SK-N-SH (cell line): Measurements from ENCODE around the gene VWA3B. TPM values are rescaled to one million over a fixed set of nuclear protein-coding genes. Genes with fewer than 3 reads are reported as not detected.

Experiments
- CTCF ChIA-PET: fragments of 300-600, 350-600 bp; formaldehyde crosslinking; extraction: SDS; loops from one replicate; lab custom pipeline; 2021; lab: Yijun Ruan, JAX
- POLR2A ChIA-PET: fragments of 350-600 bp; sonication (Branson Sonifier 250); formaldehyde crosslinking; extraction: SDS; loops from one replicate; lab custom pipeline; 2020; ENCODE audit warnings: antibody characterized with exemption, inconsistent platforms; lab: Yijun Ruan, JAX
- DNase-seq: peaks from one replicate; pipeline ENCODE4 v3.0.0; 2012
- H2AFZ ChIP-seq: fragments of 200-600 bp; sonication (generic); 2 replicates; pipeline ENCODE4 v1.8.1; 2016; ENCODE audit warnings: antibody characterized with exemption, mild to moderate bottlenecking, low read depth
- H3F3A ChIP-seq: fragments of 200-600 bp; sonication (generic); replicated peaks from 2 replicates; pipeline ENCODE3; 2016; ENCODE audit warnings: antibody characterized with exemption, mild to moderate bottlenecking; ENCODE audit not compliant: insufficient read depth
- H3K27ac ChIP-seq, 2 experiments: fragments of 200-500 bp in 1 of 2; fragments of 200-600 bp in 1 of 2; sonication (Bioruptor generic) in 1 of 2; sonication (generic), shearing (Covaris generic) in 1 of 2; 2 replicates each; pipeline versions ENCODE4 v1.5.1 to v1.6.1; 2014 to 2016; ENCODE audit warnings: low read depth in 2 of 2, inconsistent platforms in 1 of 2, low read length in 1 of 2, mild to moderate bottlenecking in 1 of 2, mixed read lengths in 1 of 2
- H3K27me3 ChIP-seq: fragments of 200-600 bp; sonication (generic), shearing (Covaris generic); 2 replicates; pipeline ENCODE4 v1.6.1; 2016; ENCODE audit warnings: mixed run types; ENCODE audit not compliant: insufficient read depth
- H3K36me3 ChIP-seq, 2 experiments: fragments of 200-500 bp in 1 of 2; fragments of 200-600 bp in 1 of 2; sonication (Bioruptor generic) in 1 of 2; sonication (generic) in 1 of 2; replicated peaks in 1 of 2; 2 replicates each; pipeline versions ENCODE3 to v1.5.1; 2014 to 2016; ENCODE audit warnings: low read length in 1 of 2, mild to moderate bottlenecking in 1 of 2; ENCODE audit not compliant: insufficient read depth in 2 of 2, control insufficient read depth in 1 of 2
- H3K4me1 ChIP-seq, 2 experiments: fragments of 200-500 bp in 1 of 2; fragments of 200-600 bp in 1 of 2; sonication (Bioruptor generic) in 1 of 2; sonication (generic), shearing (Covaris generic) in 1 of 2; 2 replicates each; pipeline versions ENCODE4 v1.5.1 to v1.6.1; 2014 to 2016; ENCODE audit warnings: low read depth in 1 of 2, low read length in 1 of 2, mixed run types in 1 of 2; ENCODE audit not compliant: insufficient read depth in 2 of 2, control insufficient read depth in 1 of 2
- H3K4me2 ChIP-seq: fragments of 200-600 bp; sonication (generic), shearing (Covaris generic); 2 replicates; pipeline ENCODE4 v1.6.1; 2017; ENCODE audit warnings: mixed run types
- H3K4me3 ChIP-seq, 2 experiments: fragments of 200-500 bp in 1 of 2; fragments of 200-600 bp in 1 of 2; sonication (Bioruptor generic) in 1 of 2; sonication (generic), shearing (Covaris generic) in 1 of 2; 2 replicates each; pipeline versions ENCODE4 v1.5.1 to v1.8.1; 2014 to 2016; ENCODE audit warnings: low read depth in 2 of 2, inconsistent platforms in 1 of 2, low read length in 1 of 2, mild to moderate bottlenecking in 1 of 2, mixed read lengths in 1 of 2, moderate library complexity in 1 of 2
- H3K79me2 ChIP-seq: fragments of 200-600 bp; sonication (generic); 2 replicates; pipeline ENCODE4 v1.8.1; 2017; ENCODE audit warnings: mild to moderate bottlenecking; ENCODE audit not compliant: insufficient read depth
- H3K9ac ChIP-seq: fragments of 200-600 bp; sonication (generic); 2 replicates; pipeline ENCODE4 v1.6.1; 2017; ENCODE audit warnings: mixed run types
- H3K9me2 ChIP-seq: fragments of 200-600 bp; sonication (generic); 2 replicates; pipeline ENCODE4 v1.6.1; 2017; ENCODE audit warnings: mixed run types
- H3K9me3 ChIP-seq: fragments of 200-600 bp; sonication (generic); 2 replicates; pipeline ENCODE4 v1.6.1; 2017; ENCODE audit warnings: mixed run types, mild to moderate bottlenecking, moderate library complexity
- H4K20me1 ChIP-seq: fragments of 200-600 bp; sonication (generic); 2 replicates; pipeline ENCODE4 v1.6.1; 2017; ENCODE audit warnings: mild to moderate bottlenecking, mixed run types; ENCODE audit not compliant: insufficient read depth
- CHD2 ChIP-seq: fragments of 150-350 bp; IDR thresholded peaks from 2 replicates; pipeline ENCODE4 v1.6.1; 2018; ENCODE audit warnings: low read length; ENCODE audit not compliant: partially characterized antibody
- ELF1 ChIP-seq: IDR thresholded peaks from 2 replicates; pipeline ENCODE4 v1.4.0; 2012
- EP300 ChIP-seq, 2 experiments: IDR thresholded peaks; 2 replicates each; pipeline versions ENCODE4 v1.4.0 to v1.6.1; 2012; ENCODE audit warnings: borderline replicate concordance in 1 of 2, low read depth in 1 of 2, low read length in 1 of 2
- FOSL2 ChIP-seq: IDR thresholded peaks from 2 replicates; pipeline ENCODE4 v1.4.0; 2012; ENCODE audit warnings: low read depth, mild to moderate bottlenecking, moderate library complexity, borderline replicate concordance
- FOXM1 ChIP-seq: IDR thresholded peaks from 2 replicates; pipeline ENCODE4 v1.4.0; 2012; ENCODE audit warnings: low read depth, mild to moderate bottlenecking
- GABPA ChIP-seq: IDR thresholded peaks from 2 replicates; pipeline ENCODE4 v1.4.0; 2012; ENCODE audit warnings: low read depth, mild to moderate bottlenecking
- GATA2 ChIP-seq: sonication (generic); formaldehyde crosslinking; IDR thresholded peaks from 2 replicates; pipeline ENCODE4 v1.5.0; 2020; ENCODE audit warnings: mild to moderate bottlenecking, missing genetic modification reagents
- IRF3 ChIP-seq: fragments of 150-350 bp; IDR thresholded peaks from 2 replicates; pipeline ENCODE4 v1.6.1; 2016; ENCODE audit warnings: mild to moderate bottlenecking, low read depth, low read length
- MAX ChIP-seq: IDR thresholded peaks from 2 replicates; pipeline ENCODE4 v1.4.0; 2012; ENCODE audit warnings: low read depth
- MEF2A ChIP-seq: IDR thresholded peaks from 2 replicates; pipeline ENCODE4 v1.4.0; 2012; ENCODE audit warnings: low read depth, borderline replicate concordance
- MXI1 ChIP-seq: IDR thresholded peaks from 2 replicates; pipeline ENCODE4 v1.6.1; 2012; ENCODE audit warnings: mild to moderate bottlenecking, low read depth, low read length, improper control_type of control experiment
- NFIC ChIP-seq: IDR thresholded peaks from 2 replicates; pipeline ENCODE4 v1.4.0; 2012; ENCODE audit warnings: borderline replicate concordance
- NRF1 ChIP-seq: IDR thresholded peaks from 2 replicates; pipeline ENCODE4 v1.6.1; 2012; ENCODE audit warnings: low read depth, mild to moderate bottlenecking, low read length
- POLR2AphosphoS5 ChIP-seq: IDR thresholded peaks from 2 replicates; pipeline ENCODE4 v1.6.1; 2012; ENCODE audit warnings: low read depth, low read length
- RCOR1 ChIP-seq: fragments of 150-350 bp; IDR thresholded peaks from 2 replicates; pipeline ENCODE4 v1.6.1; 2017; ENCODE audit warnings: antibody characterized with exemption, low read length
- REST ChIP-seq: IDR thresholded peaks from 2 replicates; pipeline ENCODE4 v1.6.1; 2012; ENCODE audit warnings: mild to moderate bottlenecking, low read depth, low read length, moderate library complexity
- RFX5 ChIP-seq: IDR thresholded peaks from 2 replicates; pipeline ENCODE4 v1.6.1; 2012; ENCODE audit warnings: mild to moderate bottlenecking, improper control_type of control experiment, low read length
- RXRA ChIP-seq: IDR thresholded peaks from 2 replicates; pipeline ENCODE4 v1.4.0; 2012; ENCODE audit warnings: low read depth, mild to moderate bottlenecking, borderline replicate concordance
- SIN3A ChIP-seq: IDR thresholded peaks from 2 replicates; pipeline ENCODE4 v1.6.1; 2012; ENCODE audit warnings: low read depth, mild to moderate bottlenecking, low read length, moderate library complexity, borderline replicate concordance
- SMC3 ChIP-seq: IDR thresholded peaks from 2 replicates; pipeline ENCODE4 v1.6.1; 2012; ENCODE audit warnings: low read depth, low read length, improper control_type of control experiment
- TAF1 ChIP-seq: IDR thresholded peaks from 2 replicates; pipeline ENCODE4 v1.6.1; 2012; ENCODE audit warnings: low read depth, mild to moderate bottlenecking, low read length, moderate library complexity, borderline replicate concordance
- USF2 ChIP-seq: fragments of 150-350 bp; IDR thresholded peaks from 2 replicates; pipeline ENCODE4 v1.6.1; 2017; ENCODE audit warnings: antibody characterized with exemption, low read length, low read depth, borderline replicate concordance
- ZBTB33 ChIP-seq: IDR thresholded peaks from 2 replicates; pipeline ENCODE4 v1.4.0; 2012; ENCODE audit warnings: low read depth, borderline replicate concordance
- WGBS: methylation state at CpG from one replicate; pipeline ENCODE4 v1.1.6; 2017; ENCODE audit warnings: low lambda C conversion rate; 5-methylcytosine and 5-hydroxymethylcytosine counted together
- polyA plus RNA-seq, 3 experiments: library from polyadenylated mRNA; depleted of rRNA; stranded (reverse); fragments of >200 nt; gene quantifications; 2 replicates each; pipeline ENCODE4 v1.2.3, GENCODE V29; 2012

The VWA3B gene
- polyA plus RNA-seq, 1 of the 3 experiments (the other 2 are of a cell fraction), result not detected

GRCh38 chr2:98126061-98126460, 39.1 kb downstream of the VWA3B start (continued):
- TF ChIP-seq IRF3, result no peak
- TF ChIP-seq SMC3, result no peak
- no peak for TF ChIP-seq GATA2 (CRISPR knock-in tag)
- TF ChIP-seq NRF1, result no peak
- TF ChIP-seq MEF2A, result no peak
- no peak for TF ChIP-seq POLR2AphosphoS5
- no peak for TF ChIP-seq NFIC
- TF ChIP-seq USF2, result no peak

- TF ChIP-seq MAX (no peak), GABPA (no peak), SMC3 (no peak), GATA2 (CRISPR knock-in tag) (no peak), SIN3A (no peak), REST (no peak), FOXM1 (no peak), RFX5 (no peak), TAF1 (no peak), CHD2 (no peak), RXRA (no peak), ZBTB33 (no peak), POLR2AphosphoS5 (no peak), RCOR1 (no peak), ELF1 (no peak), FOSL2 (no peak), NFIC (no peak), EP300 (IDR thresholded peaks at IDR 0.05; ENCODE audit: borderline replicate concordance in 1 of 2, low read depth in 1 of 2, low read length in 1 of 2) (no peak), MXI1 (no peak), NRF1 (no peak)
- CTCF ChIA-PET, result no interaction called here
These were observed 40.4 kb downstream of the VWA3B start for GRCh38 chr2:98127229-98127989.

More at GRCh38 chr2:98127229-98127989, 40.4 kb downstream of the VWA3B start:
- no peaks in the 10 kb centered on the region for H3K9me2 ChIP-seq
- POLR2A ChIA-PET, result no interaction called here
- DNase-seq, result no peak
- H3K79me2 ChIP-seq, result no peaks in the 10 kb centered on the region
- no peak overlapping the region for H3K27ac ChIP-seq
- no peak overlapping the region for H3K9ac ChIP-seq
- H4K20me1 ChIP-seq, result no peaks in the 10 kb centered on the region
- H3K4me1 ChIP-seq, result no peaks in the 10 kb centered on the region
- 74% methylated on average over 10 of the region's 15 CpGs for WGBS
- no peaks in the 10 kb centered on the region for H3K36me3 ChIP-seq
- no peaks in the 10 kb centered on the region for H3F3A ChIP-seq
- H3K27me3 ChIP-seq, result peaks cover 22% of the 10 kb centered on the region; the same call in 1 of the 2 replicates
- no peaks in the 10 kb centered on the region for H3K9me3 ChIP-seq
- no peak overlapping the region for H3K4me3 ChIP-seq
- H3K4me2 ChIP-seq, result no peak overlapping the region
- no peak overlapping the region for H2AFZ ChIP-seq
